GM19438 (cell line): Measurements from ENCODE around the gene PWWP2B.

Experiments
- ATAC-seq: cut with Tn5 transposase; IDR thresholded peaks from one replicate; pipeline ENCODE4 v1.9.1; 2021; ENCODE audit warnings: low read depth; ENCODE audit not compliant: unreplicated experiment

PWWP2B gene

DNA sequence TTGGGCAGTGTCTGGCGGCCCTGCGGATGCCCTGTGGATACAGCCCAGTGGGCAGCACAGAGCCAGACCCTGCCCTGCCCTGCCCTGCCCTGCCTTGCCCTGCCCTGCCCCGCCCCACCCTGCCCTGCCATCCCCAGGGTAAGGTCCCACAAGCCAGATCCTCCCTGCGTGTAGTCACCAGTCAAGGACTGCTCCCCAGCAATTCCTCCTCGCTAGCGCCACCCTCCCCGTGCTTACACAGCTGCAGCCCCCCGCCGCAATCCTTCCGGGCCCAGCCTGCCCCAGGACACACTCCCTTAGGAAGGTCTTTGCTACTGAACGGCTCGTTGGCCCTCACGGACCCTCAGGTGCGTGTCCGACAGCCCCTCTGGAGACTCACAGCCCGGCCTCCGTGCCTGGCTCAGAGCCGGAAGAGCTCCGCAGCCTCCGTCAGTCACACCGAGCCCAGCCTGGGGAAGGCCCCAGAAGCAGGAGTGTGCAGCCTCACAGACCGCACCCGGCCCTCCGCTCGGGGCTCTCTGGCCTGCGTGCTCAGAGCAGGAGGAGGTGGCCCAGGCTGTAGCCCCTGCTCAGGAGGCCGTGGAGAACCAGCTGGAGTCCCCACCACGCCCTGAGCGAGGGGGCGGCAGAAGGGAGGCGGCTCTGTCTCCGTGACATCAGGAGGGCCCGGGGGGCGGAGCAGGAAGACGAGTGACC lies 68.3 kb downstream of the PWWP2B start:
- ATAC-seq: no peak

DNA sequence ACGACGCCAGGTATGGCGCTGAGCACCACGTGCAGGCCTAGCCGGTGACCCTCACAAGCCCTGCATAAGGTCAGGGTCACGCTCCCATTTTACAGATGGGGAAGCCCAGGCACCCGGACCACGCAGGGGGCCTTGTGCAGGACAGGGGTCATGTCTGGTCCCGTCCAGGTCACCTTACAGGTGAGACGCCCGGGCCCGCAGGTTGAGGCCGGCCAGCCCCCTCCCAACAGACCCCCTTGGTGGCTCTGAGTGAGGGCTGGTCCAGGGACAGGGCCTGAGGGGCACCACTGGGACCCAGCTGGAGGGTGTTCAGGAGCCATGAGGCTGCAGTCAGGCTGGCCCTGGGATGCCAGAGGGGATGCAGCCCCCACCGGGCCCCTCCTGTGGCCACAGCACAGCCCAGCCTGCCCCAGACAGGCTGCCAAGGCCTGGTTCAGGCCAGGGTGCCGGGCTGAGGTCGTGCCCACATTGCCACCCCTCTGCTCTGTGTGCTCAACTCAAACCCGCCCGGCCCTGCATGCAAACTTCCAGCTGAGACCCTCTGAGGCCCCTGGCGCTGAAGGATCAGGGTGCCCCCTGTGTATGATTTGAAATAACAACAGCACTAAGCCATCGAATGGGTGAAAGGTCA lies 69.0 kb downstream of the PWWP2B start:
- no peak for ATAC-seq

DNA sequence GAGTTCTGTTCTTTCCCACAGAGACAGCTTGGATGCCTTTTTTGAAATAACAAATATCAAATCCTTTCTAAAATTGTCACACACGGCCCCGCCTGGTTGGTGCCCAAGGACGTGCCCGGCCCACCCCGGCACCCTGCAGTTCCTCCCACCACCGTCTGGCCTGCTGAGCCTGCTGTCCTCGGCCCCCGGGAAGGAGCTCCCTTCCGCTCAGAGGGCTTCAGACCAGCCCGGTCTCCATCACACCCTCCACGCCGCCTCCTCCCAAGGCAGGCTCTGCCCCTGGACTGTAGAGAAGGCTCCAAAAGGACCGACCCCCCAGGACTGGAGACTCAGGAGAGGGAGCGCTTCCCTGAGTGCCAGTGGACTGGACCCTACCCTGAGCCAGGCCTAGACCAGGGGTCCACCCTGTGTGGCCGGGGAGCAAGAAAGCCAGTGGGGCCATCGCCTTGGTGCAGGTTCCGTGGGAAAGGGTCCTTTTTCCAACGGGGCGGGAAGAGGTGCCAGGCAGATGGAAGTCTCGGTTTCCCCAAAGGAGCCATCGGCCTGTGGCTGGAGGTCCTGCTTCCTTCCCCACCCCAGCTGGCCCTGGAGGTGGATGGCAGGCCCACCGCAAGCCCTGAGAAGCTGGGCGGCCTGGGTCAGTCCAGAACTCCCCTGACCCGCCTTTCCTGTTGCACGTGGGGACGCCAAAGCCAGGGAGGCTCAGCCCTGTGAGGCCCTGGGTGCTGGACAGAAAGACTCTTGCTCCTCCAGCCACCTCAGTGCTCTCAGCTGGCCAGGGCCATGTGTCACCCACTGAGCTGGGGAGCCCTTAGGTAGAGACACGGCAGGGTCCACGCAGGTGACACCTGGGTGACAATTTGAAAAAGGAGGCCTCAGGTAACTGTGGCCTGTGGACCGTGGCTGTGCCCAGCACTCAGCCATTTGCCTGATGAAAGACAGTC lies 69.8 kb downstream of the PWWP2B start:
- ATAC-seq: no peak
